Transverse colon (tissue), 4 donors: Measurements from ENCODE around the gene MYRIP.

Experiments used
- EP300 ChIP-seq: sonication (generic); formaldehyde crosslinking; IDR thresholded peaks from one replicate; pipeline ENCODE4 v1.6.1; 2017; ENCODE audit warnings: antibody characterized with exemption, low read depth
- POLR2A ChIP-seq: fragments of 450-650 bp; IDR thresholded peaks from one replicate; pipeline ENCODE4 v1.6.1; 2016; ENCODE audit warnings: antibody characterized with exemption, mild to moderate bottlenecking, moderate library complexity
- POLR2AphosphoS5 ChIP-seq, 3 donors: sonication (generic); formaldehyde crosslinking; IDR thresholded peaks; one replicate each; pipeline ENCODE4 v1.6.1; 2016; ENCODE audit warnings: antibody characterized with exemption in 3 of 3
- TF ChIP-seq, protein P1 (sequence below), 5 experiments: fragments of 200-600 bp in 3 of 5; fragments of 450-650 bp in 2 of 5; sonication (generic) in 3 of 5; IDR thresholded peaks; 1 replicate in 2 of 5; 2 replicates in 3 of 5; pipeline ENCODE4 v1.5.1; 2016 to 2017; ENCODE audit warnings: antibody characterized with exemption in 5 of 5, inconsistent platforms in 3 of 5, mild to moderate bottlenecking in 2 of 5, moderate library complexity in 1 of 5

DNA sequence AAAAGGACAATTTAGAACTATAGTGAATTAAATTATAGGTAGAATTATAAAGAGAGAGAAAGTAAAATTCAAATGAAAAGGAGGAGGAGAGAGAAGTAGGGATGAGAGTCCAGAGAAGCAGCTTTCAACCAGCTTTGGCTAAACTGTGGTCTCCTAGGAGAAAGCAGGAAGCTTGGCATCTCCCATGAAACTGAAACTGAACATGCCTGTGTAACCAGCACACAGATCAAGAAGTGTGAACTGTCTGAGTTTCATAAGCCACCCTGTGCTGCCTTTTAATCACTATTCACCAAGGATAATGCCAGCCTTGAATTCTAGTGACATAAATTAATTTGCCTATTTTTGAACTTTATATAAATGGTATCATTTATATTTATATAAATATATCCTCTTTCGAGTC, 128.5 kb downstream of the MYRIP start:
- TF ChIP-seq POLR2AphosphoS5 (IDR thresholded peaks at IDR 0.05) (no peak), POLR2A (no peak), EP300 (no peak)
- TF ChIP-seq, protein P1, sequence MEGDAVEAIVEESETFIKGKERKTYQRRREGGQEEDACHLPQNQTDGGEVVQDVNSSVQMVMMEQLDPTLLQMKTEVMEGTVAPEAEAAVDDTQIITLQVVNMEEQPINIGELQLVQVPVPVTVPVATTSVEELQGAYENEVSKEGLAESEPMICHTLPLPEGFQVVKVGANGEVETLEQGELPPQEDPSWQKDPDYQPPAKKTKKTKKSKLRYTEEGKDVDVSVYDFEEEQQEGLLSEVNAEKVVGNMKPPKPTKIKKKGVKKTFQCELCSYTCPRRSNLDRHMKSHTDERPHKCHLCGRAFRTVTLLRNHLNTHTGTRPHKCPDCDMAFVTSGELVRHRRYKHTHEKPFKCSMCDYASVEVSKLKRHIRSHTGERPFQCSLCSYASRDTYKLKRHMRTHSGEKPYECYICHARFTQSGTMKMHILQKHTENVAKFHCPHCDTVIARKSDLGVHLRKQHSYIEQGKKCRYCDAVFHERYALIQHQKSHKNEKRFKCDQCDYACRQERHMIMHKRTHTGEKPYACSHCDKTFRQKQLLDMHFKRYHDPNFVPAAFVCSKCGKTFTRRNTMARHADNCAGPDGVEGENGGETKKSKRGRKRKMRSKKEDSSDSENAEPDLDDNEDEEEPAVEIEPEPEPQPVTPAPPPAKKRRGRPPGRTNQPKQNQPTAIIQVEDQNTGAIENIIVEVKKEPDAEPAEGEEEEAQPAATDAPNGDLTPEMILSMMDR (IDR thresholded peaks at IDR 0.05): no peak
